Stimulated activated CD4-positive, alpha-beta T cell treated with anti-CD3 and anti-CD28 coated beads, Interleukin-1b, Interleukin-23, amount 100 ng/mL, for 1 hour (primary cell): ENCODE measurements around the gene PTPN4.

Source experiments
- DNase-seq, 2 donors: peaks; one replicate each; pipeline ENCODE4 v3.0.0-alpha.2; 2020; ENCODE audit warnings: low read depth in 2 of 2

The PTPN4 gene

DNA sequence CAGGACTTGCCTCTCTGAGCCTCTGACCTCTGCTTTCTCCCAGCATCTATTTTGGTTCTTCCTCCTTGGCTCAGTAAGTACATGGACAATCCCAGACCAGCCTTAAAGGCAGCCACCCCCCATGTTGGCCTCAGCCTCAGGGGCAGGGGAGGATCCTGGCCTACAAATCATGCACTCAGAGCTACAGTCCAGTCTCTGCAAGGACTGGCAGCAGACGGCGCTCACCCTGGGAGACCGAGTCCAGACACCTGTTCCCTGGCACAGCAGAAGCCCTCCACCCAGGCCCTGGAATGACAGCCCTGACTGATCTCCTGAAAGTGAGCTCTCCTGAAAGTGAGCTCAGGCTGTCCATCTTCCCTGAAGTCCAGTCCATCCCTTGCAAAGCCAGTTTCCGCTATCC, 25.7 kb upstream of the PTPN4 start:
- no peak for DNase-seq

DNA sequence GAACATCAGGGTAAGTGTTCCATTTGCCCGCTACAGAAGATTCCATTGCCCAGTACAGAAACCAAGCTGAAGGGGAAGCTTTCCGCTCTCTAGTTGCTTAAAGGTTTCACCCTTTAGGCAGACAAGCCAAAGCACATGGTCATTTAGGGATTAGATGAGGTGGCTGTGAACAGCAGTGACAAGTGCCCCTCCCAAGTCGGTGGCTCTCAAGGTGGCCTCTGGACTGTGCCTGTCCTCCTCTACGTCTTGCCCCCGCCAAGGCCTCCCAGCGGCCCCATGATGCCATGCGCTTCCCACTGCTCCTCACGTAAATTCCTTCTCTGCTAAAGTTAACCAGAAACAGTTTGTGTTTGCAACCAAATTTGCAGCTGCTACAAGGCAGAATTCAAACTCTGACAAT, 24.2 kb upstream of the PTPN4 start:
- no peak for DNase-seq

DNA sequence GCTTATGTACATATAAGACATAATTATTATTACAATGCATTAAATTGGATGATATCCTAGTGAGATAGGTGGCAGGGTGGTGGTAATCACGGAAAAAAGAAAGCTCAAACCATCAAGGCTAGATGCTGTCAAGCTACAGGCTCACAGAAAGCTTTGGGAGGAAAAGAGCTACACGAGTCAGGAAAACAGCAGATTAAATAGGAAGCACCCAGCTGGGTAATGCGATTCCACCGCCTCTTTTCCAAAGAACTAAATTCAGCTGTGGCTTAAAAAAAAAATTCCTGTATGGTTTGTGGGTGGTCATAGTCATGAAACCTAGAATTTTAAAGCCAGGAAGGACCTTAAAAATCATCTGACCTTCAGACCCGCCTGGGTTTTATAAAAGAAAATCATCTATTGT, 23.7 kb upstream of the PTPN4 start:
- no peak for DNase-seq

GRCh38 chr2:119739580-119740255, 20.0 kb upstream of the PTPN4 start:
- DNase-seq = no peak

GRCh38 chr2:119741001-119741400, 18.7 kb upstream of the PTPN4 start:
- no peak for DNase-seq

DNA sequence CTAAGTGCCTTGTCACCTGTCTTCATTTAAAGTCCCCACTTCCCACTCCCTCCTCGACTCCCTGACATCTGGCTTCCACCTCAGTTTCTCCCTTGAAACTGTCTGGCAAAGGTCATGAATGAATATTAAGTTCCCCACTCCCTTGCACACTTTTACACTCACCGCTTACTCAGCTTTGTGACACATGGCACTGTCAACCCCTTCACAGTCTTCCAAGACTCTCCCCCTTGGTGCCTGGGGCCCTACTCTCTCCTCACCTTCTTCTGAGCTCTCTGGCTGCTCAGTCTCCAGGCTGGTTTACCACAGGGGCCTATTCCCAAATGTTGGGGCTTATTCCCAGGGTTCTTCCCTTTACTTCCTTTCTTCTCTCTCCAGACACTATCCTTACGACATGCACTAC, 17.9 kb upstream of the PTPN4 start:
- DNase-seq = no peak

- no peak for DNase-seq
Measured at GRCh38 chr2:119744335-119744939, 15.3 kb upstream of the PTPN4 start.

DNA sequence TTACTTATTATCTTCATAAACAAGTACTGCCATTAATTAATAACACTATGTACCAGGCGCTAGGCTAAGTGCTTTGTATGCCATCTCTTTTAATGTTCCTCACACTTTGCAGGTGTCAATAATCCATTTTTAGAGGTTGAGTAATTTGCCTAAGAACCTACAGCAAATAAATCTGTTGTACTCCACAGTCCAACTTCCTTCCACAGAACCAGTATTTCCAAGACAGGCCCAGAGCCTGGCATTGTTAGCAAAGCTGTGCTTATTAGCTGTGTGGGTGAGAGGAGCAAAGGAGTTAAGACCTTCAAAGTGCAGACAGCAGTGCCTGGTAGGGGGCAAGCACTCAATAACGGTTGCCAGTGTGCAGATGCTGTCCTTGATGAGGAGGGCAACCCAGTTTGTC, 14.2 kb upstream of the PTPN4 start:
- DNase-seq = no peak

- DNase-seq = no peak
Measured at GRCh38 chr2:119746836-119747686, 12.7 kb upstream of the PTPN4 start.

DNA sequence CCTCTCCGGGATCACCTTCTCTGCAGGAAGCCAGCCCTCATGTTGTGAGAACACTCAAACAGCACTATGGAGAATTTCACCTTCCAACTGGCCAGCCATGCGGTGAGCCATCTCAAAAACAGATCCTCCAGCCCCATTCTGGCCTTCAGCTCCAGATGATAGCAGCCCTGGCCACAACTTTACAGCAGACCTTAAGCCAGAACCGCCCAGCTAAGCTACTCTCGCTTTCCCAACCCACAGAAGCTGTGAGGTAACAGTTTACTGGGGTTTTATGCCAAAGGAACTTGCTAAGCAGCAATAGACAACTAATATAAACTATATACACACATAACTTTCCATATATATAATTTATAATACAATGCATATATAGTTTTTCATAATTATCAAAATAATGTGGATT, 11.6 kb upstream of the PTPN4 start:
- DNase-seq = no peak

GRCh38 chr2:119749477-119750012, 10.2 kb upstream of the PTPN4 start:
- DNase-seq = no peak

GRCh38 chr2:119751706-119752105, 8.0 kb upstream of the PTPN4 start:
- DNase-seq = no peak

DNA sequence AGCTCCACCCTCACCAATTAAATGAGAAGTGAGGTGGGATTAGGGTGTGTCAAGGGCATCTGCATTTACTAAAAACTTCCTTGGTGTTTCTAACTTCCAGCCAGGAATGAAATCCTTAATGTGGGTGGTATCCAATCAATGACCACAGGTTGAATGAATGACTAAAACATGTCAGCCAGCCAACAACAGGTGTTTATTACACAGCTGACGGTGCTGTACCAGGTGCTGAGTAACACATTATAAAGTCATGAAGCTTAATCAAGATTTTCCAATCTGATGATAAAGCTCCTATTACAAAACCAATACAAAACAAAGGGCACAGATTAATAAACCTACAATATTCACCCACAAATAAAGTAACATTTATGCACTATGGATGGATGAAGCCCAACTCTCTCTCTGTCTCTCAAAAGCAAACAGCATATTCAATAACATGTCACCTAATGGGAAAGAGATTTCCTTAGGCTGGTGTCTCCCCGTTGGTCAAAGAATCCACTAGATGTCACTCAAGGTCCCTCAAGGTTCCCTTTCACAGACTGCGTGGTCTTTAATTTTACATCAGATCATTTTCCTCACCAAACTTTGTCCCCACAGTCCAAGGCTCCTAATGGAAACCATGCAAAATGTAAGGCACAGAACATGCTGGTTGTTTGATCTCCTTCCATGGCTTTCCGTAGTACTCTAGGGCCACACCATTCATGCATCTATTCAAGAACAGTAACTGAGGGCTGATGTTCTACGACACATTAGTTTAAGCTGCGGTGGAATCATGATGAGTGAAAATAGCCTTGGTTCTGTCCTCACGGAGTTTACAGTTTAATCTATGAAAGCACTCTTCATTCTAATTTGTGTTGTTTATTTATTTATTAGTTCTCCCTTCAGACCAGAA, 6.4 kb upstream of the PTPN4 start:
- peak in 1 of 2 donors; percentile 4 for DNase-seq

GRCh38 chr2:119753930-119754321, 5.8 kb upstream of the PTPN4 start:
- no peak for DNase-seq

DNA sequence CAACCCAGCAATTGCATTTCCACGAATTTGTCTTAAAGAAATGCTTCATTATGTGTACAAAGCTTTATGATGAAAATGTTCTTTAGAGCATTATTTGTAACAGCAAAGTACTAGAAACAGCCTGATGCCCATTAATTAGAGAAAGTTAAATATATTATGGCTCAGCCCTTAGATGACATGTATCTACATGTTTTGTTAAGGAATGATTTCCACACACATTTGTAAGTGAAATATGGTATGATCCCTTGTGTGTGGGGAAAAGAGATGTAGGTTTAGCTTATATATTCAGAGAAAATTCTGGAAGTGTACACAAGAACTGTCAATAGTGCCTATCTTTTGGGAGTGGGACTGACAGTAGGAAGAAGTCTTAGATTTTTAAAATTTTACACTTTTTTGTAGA, 3.8 kb upstream of the PTPN4 start:
- DNase-seq = no peak

GRCh38 chr2:119756837-119757236, 2.9 kb upstream of the PTPN4 start:
- DNase-seq = no peak

DNA sequence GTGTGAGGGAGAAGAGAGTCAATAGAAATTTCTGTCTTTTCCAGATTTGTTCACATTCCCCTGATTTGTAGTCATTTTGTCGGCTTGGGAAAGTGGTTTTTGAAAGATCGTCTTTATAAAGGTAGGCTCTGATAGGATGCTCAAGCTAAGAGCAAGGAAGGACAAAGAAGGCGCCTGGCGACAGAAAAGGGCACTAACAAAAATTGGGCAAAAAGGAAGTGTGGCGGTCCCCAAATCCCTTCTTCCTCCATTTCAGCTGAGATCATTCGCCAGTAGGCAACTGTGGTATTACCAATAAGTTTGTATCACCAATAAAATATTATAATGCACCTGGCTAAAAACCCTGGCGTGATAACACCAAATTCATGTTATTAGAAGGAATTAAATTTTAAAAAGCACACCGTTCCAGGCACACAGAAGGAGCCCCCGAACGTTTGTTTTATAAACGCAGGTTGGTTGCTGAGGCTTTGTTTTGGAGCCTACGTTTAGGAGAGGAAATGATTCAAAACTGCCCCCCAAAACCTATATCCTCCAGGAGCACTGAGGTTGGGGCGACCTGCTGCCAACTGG, 756 bp upstream of the PTPN4 start:
- DNase-seq = no peak

DNA sequence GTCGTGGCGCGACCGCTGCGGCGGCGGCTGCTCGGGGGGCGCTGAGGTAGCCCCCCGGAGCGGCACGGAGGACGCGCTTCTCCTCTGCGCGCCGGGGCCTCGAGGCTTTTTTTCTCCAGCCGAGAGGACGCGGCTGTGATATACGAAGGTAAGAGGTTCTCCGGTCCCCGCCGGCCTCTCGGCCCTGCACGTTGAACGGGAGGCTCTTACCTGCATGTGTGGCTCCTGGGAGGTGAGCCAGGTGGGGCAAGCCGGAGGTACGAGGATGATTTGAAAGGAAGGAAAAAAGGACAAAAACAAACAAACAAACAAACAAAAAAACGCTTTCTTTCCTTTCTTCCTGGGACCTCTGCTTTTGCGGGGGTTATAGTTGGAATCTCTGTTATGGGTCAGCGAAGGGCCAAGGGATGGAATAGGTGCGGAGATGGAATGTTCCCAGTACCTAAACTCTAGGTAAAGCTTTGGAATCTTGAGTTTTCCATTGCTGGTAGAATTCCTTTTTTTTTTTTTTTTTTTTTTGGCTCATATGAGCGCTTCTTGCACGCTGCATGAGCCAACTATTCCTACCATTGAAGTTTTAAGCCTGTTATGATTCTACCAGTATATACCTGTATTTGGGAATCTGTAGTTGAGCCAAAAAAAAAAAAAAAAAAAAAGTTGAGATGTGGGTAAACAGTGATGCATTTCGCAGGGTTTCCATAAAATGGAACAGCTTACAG, 674 bp downstream of the PTPN4 start:
- DNase-seq = peak in 1 of 2 donors; percentile 2

DNA sequence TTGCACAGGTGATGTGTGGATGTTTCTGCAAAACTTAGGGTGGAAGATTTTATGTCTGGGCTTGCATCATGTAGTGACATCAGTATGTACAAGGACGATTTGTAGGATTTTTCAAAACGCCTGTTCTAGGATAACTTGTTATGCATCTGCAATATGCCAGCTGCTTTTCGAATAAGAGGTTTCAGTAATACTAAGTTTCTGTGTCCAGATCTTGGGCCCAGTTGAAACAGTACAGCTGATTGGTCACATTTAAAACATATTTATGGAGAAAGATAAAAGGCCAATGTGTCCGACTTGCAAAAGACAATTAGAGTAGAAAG, 1.2 kb downstream of the PTPN4 start:
- DNase-seq = no peak

DNA sequence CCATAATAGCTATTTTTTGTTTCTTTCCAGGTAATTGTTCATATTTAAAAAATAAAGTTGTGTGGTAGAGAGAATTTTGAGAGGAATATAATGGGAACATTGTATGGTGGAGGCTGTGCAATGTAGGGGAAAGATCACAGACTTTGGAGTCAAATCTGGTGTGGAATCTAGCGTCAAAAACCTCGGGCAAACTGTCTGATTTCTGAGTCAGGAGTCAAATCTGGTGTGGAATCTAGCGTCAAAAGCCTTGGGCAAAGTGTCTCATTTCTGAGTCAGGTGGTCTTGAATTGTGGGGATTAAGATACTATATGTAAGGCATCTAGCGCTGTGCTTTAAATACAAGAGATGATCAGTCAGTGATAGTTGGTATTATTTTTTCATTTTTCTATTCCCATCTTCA, 5.1 kb downstream of the PTPN4 start:
- no peak for DNase-seq
